ENCODE measurements around the gene MRPS26. TPM values are rescaled to one million over a fixed set of nuclear protein-coding genes. Genes with fewer than 3 reads are reported as not detected.

Gene MRPS26
- total RNA-seq, 2 donors from 2014 or later: 40.6 to 46.6 TPM

DNA sequence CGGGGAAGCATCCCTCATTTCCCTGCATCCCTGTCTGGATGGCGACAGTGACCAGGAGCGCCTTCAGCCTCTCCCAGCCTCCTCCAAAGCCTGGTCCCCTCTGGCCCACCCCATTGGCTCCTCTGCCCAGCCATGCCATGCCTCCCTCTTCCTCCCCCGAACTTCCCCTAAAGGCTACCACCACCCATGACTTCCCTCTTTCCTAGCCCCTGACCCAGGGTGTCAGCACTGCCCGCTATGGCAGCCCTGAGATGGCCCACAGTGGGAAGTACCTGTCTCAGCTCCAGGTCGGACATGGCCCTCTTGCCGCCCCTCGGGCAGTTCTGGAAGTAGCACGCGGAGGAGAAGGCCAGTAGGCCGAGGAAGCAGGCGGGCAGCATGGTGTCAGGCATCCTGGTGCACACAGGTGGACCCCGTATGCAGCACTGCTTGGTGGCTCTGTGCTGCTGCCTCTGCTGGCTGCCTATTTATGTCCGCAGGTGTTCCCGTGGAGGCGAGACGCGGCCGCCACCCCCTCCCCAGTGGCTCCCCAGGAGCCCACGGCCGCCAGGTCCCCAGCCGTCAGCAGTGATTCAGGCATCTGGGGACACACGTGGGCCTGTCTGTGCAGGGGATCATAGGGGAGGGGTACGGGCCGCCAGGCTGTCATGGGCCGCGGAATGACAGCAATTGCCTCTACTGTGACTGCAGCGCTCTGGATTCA is 38.6 kb downstream of the MRPS26 start, which contains the start of gene AVP:
Gene AVP (minus strand): TSS at position 442 of the 703 bp plus-strand sequence. CDS start 50 bp downstream, at position 392.
- TF ChIP-seq, protein P1, sequence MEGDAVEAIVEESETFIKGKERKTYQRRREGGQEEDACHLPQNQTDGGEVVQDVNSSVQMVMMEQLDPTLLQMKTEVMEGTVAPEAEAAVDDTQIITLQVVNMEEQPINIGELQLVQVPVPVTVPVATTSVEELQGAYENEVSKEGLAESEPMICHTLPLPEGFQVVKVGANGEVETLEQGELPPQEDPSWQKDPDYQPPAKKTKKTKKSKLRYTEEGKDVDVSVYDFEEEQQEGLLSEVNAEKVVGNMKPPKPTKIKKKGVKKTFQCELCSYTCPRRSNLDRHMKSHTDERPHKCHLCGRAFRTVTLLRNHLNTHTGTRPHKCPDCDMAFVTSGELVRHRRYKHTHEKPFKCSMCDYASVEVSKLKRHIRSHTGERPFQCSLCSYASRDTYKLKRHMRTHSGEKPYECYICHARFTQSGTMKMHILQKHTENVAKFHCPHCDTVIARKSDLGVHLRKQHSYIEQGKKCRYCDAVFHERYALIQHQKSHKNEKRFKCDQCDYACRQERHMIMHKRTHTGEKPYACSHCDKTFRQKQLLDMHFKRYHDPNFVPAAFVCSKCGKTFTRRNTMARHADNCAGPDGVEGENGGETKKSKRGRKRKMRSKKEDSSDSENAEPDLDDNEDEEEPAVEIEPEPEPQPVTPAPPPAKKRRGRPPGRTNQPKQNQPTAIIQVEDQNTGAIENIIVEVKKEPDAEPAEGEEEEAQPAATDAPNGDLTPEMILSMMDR (IDR thresholded peaks at IDR 0.05): no peak
- peaks cover 12% of the 10 kb centered on the region for H3K27me3 ChIP-seq (replicated peaks; ENCODE audit: insufficient read depth)
- DNase-seq (ENCODE audit: low spot score) (no peak), ATAC-seq (ENCODE audit: insufficient number of reproducible peaks, low FRiP score, low read depth) (no peak)
- no peak within 1 kb of the TSS for H3K4me3 ChIP-seq
- no peaks in the 10 kb centered on the region for H3K9me3 ChIP-seq
- H3K4me1 ChIP-seq (ENCODE audit: control insufficient read depth in 1 of 2, low read depth in 2 of 2): peaks cover 3 to 27% of the 10 kb centered on the region in 2 donors
- H3K27ac ChIP-seq: no peak within 1 kb of the TSS
- H3K36me3 ChIP-seq: no peaks in the 10 kb centered on the region

DNA sequence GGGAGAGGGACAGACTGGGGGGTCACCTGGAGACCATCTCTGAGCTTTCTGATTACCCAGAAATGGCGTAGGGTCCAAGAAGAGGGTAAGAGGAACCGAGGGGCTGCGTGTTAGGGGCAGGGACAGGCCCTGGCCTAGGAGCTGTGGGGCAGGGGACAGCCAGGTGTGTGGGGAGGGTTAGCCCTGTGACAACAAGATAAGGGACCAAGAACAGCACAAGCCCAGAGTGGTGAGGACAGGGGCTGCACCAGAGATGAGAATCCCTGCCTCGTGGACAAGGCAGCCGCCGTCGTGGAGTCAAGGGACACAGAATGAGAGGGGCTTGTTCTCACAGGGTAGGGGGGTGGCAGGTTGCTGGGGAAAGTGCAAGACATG is 39.1 kb downstream of the MRPS26 start:
- TF ChIP-seq, protein P1 (IDR thresholded peaks at IDR 0.05): no peak
- no peak for DNase-seq (ENCODE audit: low spot score)
- H3K27me3 ChIP-seq (replicated peaks; ENCODE audit: insufficient read depth): peaks cover 12% of the 10 kb centered on the region

DNA sequence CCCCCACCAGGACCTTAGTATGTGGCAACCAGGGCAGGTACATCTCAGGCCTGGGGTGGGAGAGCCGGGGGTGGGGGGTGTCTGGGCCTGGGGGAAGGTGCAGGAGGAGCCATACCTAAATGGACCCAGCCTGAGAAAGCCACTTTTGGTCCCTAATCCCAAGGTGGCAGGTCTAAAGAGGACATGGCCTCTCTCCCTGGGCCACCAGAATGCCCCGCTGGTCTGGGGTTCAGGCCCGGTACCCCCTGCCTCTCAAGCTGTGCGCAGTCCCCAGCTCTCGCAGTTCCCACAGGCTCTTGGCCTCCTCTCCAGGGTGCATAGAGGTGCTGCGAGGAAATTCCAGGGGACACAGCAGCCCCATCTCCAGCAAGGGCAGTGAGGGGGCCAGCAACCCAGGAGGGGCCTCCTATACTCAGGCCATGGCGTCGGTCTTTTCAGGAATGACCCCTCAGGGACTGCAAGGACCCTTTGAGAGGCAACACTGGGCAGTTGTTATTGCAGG is 39.8 kb downstream of the MRPS26 start:
- peaks cover 12% of the 10 kb centered on the region for H3K27me3 ChIP-seq (replicated peaks; ENCODE audit: insufficient read depth)

More for the DNA sequence above, 39.1 kb downstream of the MRPS26 start:
- Histone ChIP-seq H3K4me3 (no peak overlapping the region), H3K27ac (no peak overlapping the region), H3K36me3 (no peaks in the 10 kb centered on the region), H3K4me1 (ENCODE audit: control insufficient read depth in 1 of 2, low read depth in 2 of 2) (peaks cover 3 to 27% of the 10 kb centered on the region in 2 donors), H3K9me3 (no peaks in the 10 kb centered on the region)
- ATAC-seq (ENCODE audit: insufficient number of reproducible peaks, low FRiP score, low read depth): no peak

DNA sequence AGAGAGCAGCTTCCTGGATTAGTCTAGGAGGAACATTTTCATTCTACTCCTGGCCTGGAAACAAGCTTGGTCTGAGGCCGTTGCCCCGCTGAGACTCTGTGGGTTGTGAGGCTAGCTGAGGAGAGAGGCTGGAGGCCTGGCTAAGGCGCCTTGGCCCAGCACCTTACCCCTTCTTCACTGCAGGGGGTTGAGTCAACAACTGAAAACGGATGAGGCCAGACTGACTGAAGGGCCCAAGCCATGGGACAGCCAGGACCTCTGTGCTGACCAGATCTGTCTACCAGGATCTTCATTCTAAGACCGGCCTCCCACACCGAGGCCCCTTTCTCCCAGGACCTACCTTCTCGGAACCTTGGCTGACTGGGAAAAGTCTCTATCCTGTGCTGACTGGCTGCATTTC is 42.2 kb downstream of the MRPS26 start:
- no peaks in the 10 kb centered on the region for H3K36me3 ChIP-seq
- no peaks in the 10 kb centered on the region for H3K9me3 ChIP-seq
- H3K27me3 ChIP-seq (replicated peaks; ENCODE audit: insufficient read depth): peaks cover 8% of the 10 kb centered on the region
- H3K27ac ChIP-seq: no peak overlapping the region
- ATAC-seq (ENCODE audit: insufficient number of reproducible peaks, low FRiP score, low read depth) (no peak), DNase-seq (ENCODE audit: low spot score) (no peak)
- peaks cover 0 to 11% of the 10 kb centered on the region in 2 donors for H3K4me1 ChIP-seq (ENCODE audit: control insufficient read depth in 1 of 2, low read depth in 2 of 2)
- H3K4me3 ChIP-seq: no peak overlapping the region
- TF ChIP-seq, protein P1 (IDR thresholded peaks at IDR 0.05): no peak

More for the DNA sequence above, 39.8 kb downstream of the MRPS26 start:
- TF ChIP-seq, protein P1 (IDR thresholded peaks at IDR 0.05): no peak
- ATAC-seq (ENCODE audit: insufficient number of reproducible peaks, low FRiP score, low read depth): no peak
- DNase-seq (ENCODE audit: low spot score): no peak
- Histone ChIP-seq H3K4me1 (ENCODE audit: control insufficient read depth in 1 of 2, low read depth in 2 of 2) (peaks cover 3 to 25% of the 10 kb centered on the region in 2 donors), H3K36me3 (no peaks in the 10 kb centered on the region), H3K27ac (no peak overlapping the region), H3K4me3 (no peak overlapping the region), H3K9me3 (no peaks in the 10 kb centered on the region)

DNA sequence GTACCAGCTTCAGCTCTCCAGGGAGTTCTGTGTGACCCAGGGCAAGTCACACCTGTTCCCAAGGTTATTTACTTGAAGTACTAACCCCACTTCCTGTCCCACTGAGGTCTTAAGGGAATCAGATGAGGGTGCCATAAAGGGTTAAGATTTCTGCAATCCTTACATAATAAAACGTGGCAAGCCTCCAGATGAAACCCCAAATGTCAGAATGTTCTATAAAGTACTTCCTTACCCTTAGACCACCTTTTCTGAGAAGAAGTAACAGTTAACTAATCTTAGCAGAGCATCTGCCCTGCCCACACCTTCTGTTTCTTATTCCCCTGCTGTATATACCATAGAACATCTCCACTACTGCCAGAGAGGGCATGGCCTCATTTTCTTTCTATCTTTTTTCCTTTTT is 44.7 kb downstream of the MRPS26 start:
- TF ChIP-seq, protein P1 (IDR thresholded peaks at IDR 0.05): no peak
- Histone ChIP-seq H3K27ac (no peak overlapping the region), H3K9me3 (no peaks in the 10 kb centered on the region), H3K4me1 (ENCODE audit: control insufficient read depth in 1 of 2, low read depth in 2 of 2) (peaks cover 0 to 6% of the 10 kb centered on the region in 2 donors), H3K36me3 (no peaks in the 10 kb centered on the region), H3K27me3 (replicated peaks; ENCODE audit: insufficient read depth) (no peaks in the 10 kb centered on the region), H3K4me3 (no peak overlapping the region)
- DNase-seq (ENCODE audit: low spot score): no peak
- ATAC-seq (ENCODE audit: insufficient number of reproducible peaks, low FRiP score, low read depth): no peak

Data from thoracic aorta (tissue), 2 donors.